PC-9 (cell line): Measurements from ENCODE around the gene ZNF485. TPM values are rescaled to one million over a fixed set of nuclear protein-coding genes. Genes with fewer than 3 reads are reported as not detected.
A peak's percentile ranks its signal among the peaks of the same experiment; 100 is the strongest.

Experiments
- BruUV-seq: library from RNA; stranded (reverse); fragments of 400-500 nt; replicated peaks from 2 replicates; lab custom pipeline; 2021; lab: Mats Ljungman, UMichigan
- CTCF ChIA-PET: fragments of 300-600 bp; sonication (Branson Sonifier 250); formaldehyde crosslinking; loops from one replicate; lab custom pipeline; 2022; ENCODE audit warnings: antibody characterized with exemption; lab: Charles Lee
- POLR2A ChIA-PET: fragments of 300-600 bp; sonication (Branson Sonifier 250); formaldehyde crosslinking; loops from one replicate; lab custom pipeline; 2022; ENCODE audit warnings: antibody characterized with exemption; ENCODE audit not compliant: unreplicated experiment; lab: Charles Lee
- DNase-seq, 2 experiments: peaks; one replicate each; pipeline versions ENCODE4 v3.0.0 to v3.0.0-alpha.2; 2015 to 2022; ENCODE audit warnings: mixed read lengths in 1 of 2
- H2AFZ ChIP-seq: fragments of 200-600 bp; sonication (generic); 2 replicates; pipeline ENCODE4 v1.8.1; 2017; ENCODE audit warnings: antibody characterized with exemption
- H3F3A ChIP-seq: fragments of 200-600 bp; sonication (generic); 2 replicates; pipeline ENCODE4 v1.8.1; 2017; ENCODE audit warnings: antibody characterized with exemption, mild to moderate bottlenecking, low read depth; ENCODE audit not compliant: insufficient read depth
- H3K27ac ChIP-seq: fragments of 200-600 bp; sonication (generic); 2 replicates; pipeline ENCODE4 v1.6.1; 2016; ENCODE audit warnings: mixed run types
- H3K27me3 ChIP-seq: fragments of 200-600 bp; sonication (generic); 2 replicates; pipeline ENCODE4 v1.6.1; 2016; ENCODE audit warnings: low read depth, mixed run types; ENCODE audit not compliant: insufficient read depth
- H3K36me3 ChIP-seq: fragments of 200-600 bp; sonication (generic); 2 replicates; pipeline ENCODE4 v1.6.1; 2016; ENCODE audit warnings: low read depth, mixed run types
- H3K4me1 ChIP-seq: fragments of 200-600 bp; sonication (generic); replicated peaks from 2 replicates; pipeline ENCODE4 v1.6.1; 2016; ENCODE audit warnings: mixed run types; ENCODE audit not compliant: insufficient read depth
- H3K4me2 ChIP-seq: fragments of 200-600 bp; sonication (generic); 2 replicates; pipeline ENCODE4 v1.6.1; 2017; ENCODE audit warnings: mixed run types
- H3K4me3 ChIP-seq: fragments of 200-600 bp; sonication (generic); 2 replicates; pipeline ENCODE4 v1.6.1; 2016; ENCODE audit warnings: mixed run types
- H3K79me2 ChIP-seq: fragments of 200-600 bp; sonication (generic); 2 replicates; pipeline ENCODE4 v1.6.1; 2017; ENCODE audit warnings: low read depth, mixed run types
- H3K9me2 ChIP-seq: fragments of 200-600 bp; sonication (generic); 2 replicates; pipeline ENCODE4 v1.8.1; 2017; ENCODE audit warnings: mild to moderate bottlenecking; ENCODE audit not compliant: insufficient read depth
- H3K9me3 ChIP-seq: fragments of 200-600 bp; sonication (generic); 2 replicates; pipeline ENCODE4 v1.8.1; 2016; ENCODE audit warnings: low read depth; ENCODE audit not compliant: insufficient read depth
- H4K20me1 ChIP-seq: fragments of 200-600 bp; sonication (generic); 2 replicates; pipeline ENCODE4 v1.8.1; 2017; ENCODE audit not compliant: insufficient read depth
- EZH2 ChIP-seq: fragments of 200-600 bp; sonication (generic); IDR thresholded peaks from 2 replicates; pipeline ENCODE4 v1.8.0; 2017; ENCODE audit warnings: antibody characterized with exemption, low read depth
- intact Hi-C: fragments of 100-400 bp; cut with micrococcal nuclease; formaldehyde crosslinking; loops from one replicate; pipeline ENCODE4 v1.10.0; 2022; ENCODE audit not compliant: unreplicated experiment
- total RNA-seq: library from RNA; stranded (reverse); gene quantifications from 2 replicates; pipeline ENCODE4 v1.2.3, GENCODE V29; 2021
- TF ChIP-seq, protein P1 (sequence below): fragments of 200-600 bp; sonication (generic); conservative IDR thresholded peaks from 2 replicates; pipeline ENCODE4 v1.6.1; 2017; ENCODE audit warnings: mixed run types, antibody characterized with exemption, mild to moderate bottlenecking, moderate library complexity

The ZNF485 gene
- total RNA-seq, 1 experiment from 2014 or later: 2.1 TPM

DNA sequence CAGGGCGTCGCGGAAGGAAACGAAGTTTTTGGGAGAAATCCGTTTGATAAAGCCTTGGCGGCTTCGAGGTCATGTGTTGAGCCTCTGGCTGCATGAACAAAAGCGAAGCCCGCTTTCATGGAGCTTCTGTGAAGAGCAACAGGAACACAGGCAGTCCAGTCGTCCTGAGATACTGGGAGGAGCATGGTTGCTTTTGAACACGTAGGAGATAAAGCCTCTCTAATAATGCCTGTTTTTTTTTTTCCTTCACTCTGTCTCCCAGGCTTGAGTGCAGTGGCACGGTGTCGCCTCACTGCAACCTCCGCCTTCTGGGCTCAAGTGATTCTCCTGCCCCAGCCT, 42.9 kb downstream of the ZNF485 start:
- CTCF ChIA-PET: interaction anchor here (0.7 kb wide), 2 partner anchors 236 to 467 kb away, joined by 3 read pairs; no protein-coding TSS in a partner anchor
- Histone ChIP-seq H2AFZ (peak overlapping the region; percentile 88), H3K9me3 (peaks cover 27% of the 10 kb centered on the region), H3K79me2 (no peaks in the 10 kb centered on the region), H3K27ac (no peak overlapping the region), H4K20me1 (no peaks in the 10 kb centered on the region), H3K9me2 (no peaks in the 10 kb centered on the region), H3K4me3 (peak overlapping the region; percentile 66), H3K4me2 (peak overlapping the region; percentile 99), H3K27me3 (peaks cover 26% of the 10 kb centered on the region; the same call in 1 of the 2 replicates), H3K36me3 (no peaks in the 10 kb centered on the region), H3F3A (no peaks in the 10 kb centered on the region), H3K4me1 (no peaks in the 10 kb centered on the region)
- BruUV-seq: no TSS peak
- intact Hi-C loops: no loop called here
- no peak for DNase-seq
- POLR2A ChIA-PET: interaction anchor here (0.7 kb wide), 1 partner anchor 507 kb away, joined by 3 read pairs; no protein-coding TSS in a partner anchor
- TF ChIP-seq, protein P1, sequence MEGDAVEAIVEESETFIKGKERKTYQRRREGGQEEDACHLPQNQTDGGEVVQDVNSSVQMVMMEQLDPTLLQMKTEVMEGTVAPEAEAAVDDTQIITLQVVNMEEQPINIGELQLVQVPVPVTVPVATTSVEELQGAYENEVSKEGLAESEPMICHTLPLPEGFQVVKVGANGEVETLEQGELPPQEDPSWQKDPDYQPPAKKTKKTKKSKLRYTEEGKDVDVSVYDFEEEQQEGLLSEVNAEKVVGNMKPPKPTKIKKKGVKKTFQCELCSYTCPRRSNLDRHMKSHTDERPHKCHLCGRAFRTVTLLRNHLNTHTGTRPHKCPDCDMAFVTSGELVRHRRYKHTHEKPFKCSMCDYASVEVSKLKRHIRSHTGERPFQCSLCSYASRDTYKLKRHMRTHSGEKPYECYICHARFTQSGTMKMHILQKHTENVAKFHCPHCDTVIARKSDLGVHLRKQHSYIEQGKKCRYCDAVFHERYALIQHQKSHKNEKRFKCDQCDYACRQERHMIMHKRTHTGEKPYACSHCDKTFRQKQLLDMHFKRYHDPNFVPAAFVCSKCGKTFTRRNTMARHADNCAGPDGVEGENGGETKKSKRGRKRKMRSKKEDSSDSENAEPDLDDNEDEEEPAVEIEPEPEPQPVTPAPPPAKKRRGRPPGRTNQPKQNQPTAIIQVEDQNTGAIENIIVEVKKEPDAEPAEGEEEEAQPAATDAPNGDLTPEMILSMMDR: no peak

DNA sequence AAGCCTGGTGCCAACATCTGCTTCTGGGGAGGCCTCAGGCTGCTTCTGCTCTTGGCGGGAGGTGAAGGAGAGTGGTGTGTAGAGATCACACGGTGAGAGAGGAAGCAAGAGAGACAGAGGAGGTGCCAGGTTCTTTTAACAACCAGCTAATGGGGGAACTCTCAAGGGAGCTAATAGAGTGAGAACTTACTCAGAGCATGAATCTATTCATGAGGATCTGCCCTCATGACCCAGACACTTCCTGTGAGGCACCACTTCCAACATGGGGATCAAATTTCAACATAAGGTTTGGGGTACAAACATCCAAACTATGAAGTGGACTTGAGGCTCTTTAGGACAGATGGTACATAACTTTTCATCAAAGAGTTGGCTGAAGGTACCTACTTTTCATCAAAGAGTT, 47.5 kb downstream of the ZNF485 start:
- H3K27ac ChIP-seq: no peak overlapping the region
- no peaks in the 10 kb centered on the region for H3K4me1 ChIP-seq
- no peaks in the 10 kb centered on the region for H3K9me2 ChIP-seq
- no peaks in the 10 kb centered on the region for H3K9me3 ChIP-seq
- no peak for DNase-seq
- no TSS peak for BruUV-seq
- H3K4me2 ChIP-seq: no peak overlapping the region
- no peak overlapping the region for H3K4me3 ChIP-seq
- ChIA-PET CTCF (no interaction called here), POLR2A (interaction anchor here (0.5 to 0.7 kb wide), 2 partner anchors 113 to 956 kb away, joined by 7 to 8 read pairs; no protein-coding TSS in a partner anchor)
- intact Hi-C loops: no loop called here
- no peak for TF ChIP-seq EZH2
- TF ChIP-seq, protein P1: no peak
- H3F3A ChIP-seq: no peaks in the 10 kb centered on the region
- H2AFZ ChIP-seq: no peak overlapping the region
- H3K27me3 ChIP-seq: peaks cover 56% of the 10 kb centered on the region; the same call in 1 of the 2 replicates
- H3K79me2 ChIP-seq: no peaks in the 10 kb centered on the region
- H3K36me3 ChIP-seq: no peaks in the 10 kb centered on the region
- H4K20me1 ChIP-seq: no peaks in the 10 kb centered on the region

DNA sequence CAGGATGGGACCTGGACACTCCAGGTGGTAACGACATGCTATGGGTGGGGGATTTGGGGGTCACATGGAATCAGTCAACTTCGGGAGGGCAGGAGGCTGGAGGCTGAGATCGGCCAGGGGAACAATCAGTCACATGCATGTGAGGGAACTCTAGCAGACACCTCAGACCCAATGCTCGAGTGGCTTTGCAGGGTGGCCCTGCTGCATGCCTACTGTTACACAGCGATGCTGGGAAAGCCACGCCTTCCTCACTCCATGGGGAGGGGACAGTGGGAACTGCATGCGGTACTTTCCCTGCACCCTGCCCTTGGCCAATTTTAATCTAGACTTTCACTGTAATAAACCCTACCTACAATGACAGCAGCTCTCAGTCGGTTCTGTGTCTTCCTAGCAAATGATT, 49.1 kb downstream of the ZNF485 start:
- CTCF ChIA-PET: no interaction called here

More for the DNA sequence above, 49.1 kb downstream of the ZNF485 start:
- Histone ChIP-seq H3F3A (no peaks in the 10 kb centered on the region), H3K27ac (no peak overlapping the region), H3K9me3 (no peaks in the 10 kb centered on the region), H2AFZ (no peak overlapping the region), H3K27me3 (peaks cover 52% of the 10 kb centered on the region; the same call in 1 of the 2 replicates), H3K4me2 (no peak overlapping the region), H3K4me3 (no peak overlapping the region), H3K9me2 (0 out of 2 replicates have a peak, but pooled peaks cover 2% of the 10 kb centered on the region), H3K4me1 (no peaks in the 10 kb centered on the region), H3K79me2 (no peaks in the 10 kb centered on the region), H4K20me1 (no peaks in the 10 kb centered on the region), H3K36me3 (no peaks in the 10 kb centered on the region)
- no TSS peak for BruUV-seq
- POLR2A ChIA-PET: no interaction called here
- intact Hi-C loops: no loop called here
- TF ChIP-seq, protein P1: no peak
- TF ChIP-seq EZH2: no peak
- DNase-seq: no peak
